Measurements from ENCODE around the gene EFCAB7.

- TF ChIP-seq CTCF (IDR thresholded peaks at IDR 0.05 in 8 of 11, conservative IDR thresholded peaks at IDR 0.05 in 3 of 11) (no peak), POLR2A (IDR thresholded peaks at IDR 0.05) (no peak)
Measured at GRCh38 chr1:63509718-63510117, 13.6 kb upstream of the EFCAB7 start.
